Endometrial microvascular endothelial cells (primary cell): Measurements from ENCODE around the gene NELL2. TPM values are rescaled to one million over a fixed set of nuclear protein-coding genes. Genes with fewer than 3 reads are reported as not detected.

Experiments
- total RNA-seq: library from RNA; depleted of rRNA; stranded (reverse); fragments of >200 nt; gene quantifications from one replicate; pipeline ENCODE4 v1.2.3, GENCODE V29; 2015; ENCODE audit errors: inconsistent ontology term

The NELL2 gene
- total RNA-seq, 1 donor from 2014 or later: 16.3 TPM

Other genes starting within 250 kb of the NELL2 start
- not detected for gene DBX2, start 174.8 kb upstream of the NELL2 start, total RNA-seq